ENCODE measurements around the gene LYRM4. TPM values are rescaled to one million over a fixed set of nuclear protein-coding genes. Genes with fewer than 3 reads are reported as not detected.

Gene LYRM4
- total and polyA plus RNA-seq, 2 donors (not counting 1 experiment from before 2014, with no cell fraction given), result 14.5 to 31.9 TPM

DNA sequence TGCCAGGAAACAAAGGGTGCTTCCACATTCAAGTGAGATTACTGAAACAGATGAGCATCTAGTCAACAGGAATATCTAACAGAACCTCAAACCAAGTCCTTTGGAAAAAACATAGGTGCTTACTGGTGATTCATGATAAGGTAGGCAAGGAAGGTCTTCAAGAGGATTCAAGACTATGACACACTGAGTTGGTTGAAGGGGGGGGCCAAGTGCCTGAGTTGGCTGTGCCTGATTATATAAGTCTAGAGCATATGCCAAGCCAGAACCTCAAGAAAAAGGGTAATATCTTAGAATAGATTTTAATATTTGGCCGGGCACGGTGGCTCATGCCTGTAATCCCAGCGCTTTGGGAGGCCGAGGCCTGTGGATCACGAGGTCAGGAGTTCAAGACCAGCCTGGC, 63.7 kb downstream of the LYRM4 start:
- Histone ChIP-seq H3K27me3 (ENCODE audit: control insufficient read depth, insufficient read depth, low read length) (no peaks in the 10 kb centered on the region), H3K27ac (ENCODE audit: insufficient read depth, low read length) (no peak overlapping the region), H3K4me2 (ENCODE audit: extremely low read depth, insufficient read depth, low read length) (no peak overlapping the region), H3K4me3 (replicated peaks in 1 of 4; ENCODE audit: control extremely low read depth in 1 of 4, insufficient read depth in 1 of 4, low read depth in 3 of 4, low read length in 4 of 4) (no peak overlapping the region), H4K20me1 (ENCODE audit: control insufficient read depth, extremely low read depth, insufficient read depth, low read length) (no peaks in the 10 kb centered on the region), H3K9me3 (ENCODE audit: control insufficient read depth, insufficient read depth, low read depth, low read length) (no peaks in the 10 kb centered on the region), H3K4me1 (ENCODE audit: control insufficient read depth, extremely low read depth, insufficient read depth, low read length) (no peaks in the 10 kb centered on the region), H3K79me2 (ENCODE audit: control insufficient read depth, insufficient read depth, low read length) (no peaks in the 10 kb centered on the region), H3K36me3 (ENCODE audit: control insufficient read depth, insufficient read depth, low read length) (no peaks in the 10 kb centered on the region), H3K9ac (ENCODE audit: insufficient read depth, low read length) (no peak overlapping the region), H2AFZ (ENCODE audit: low read length) (no peak overlapping the region)
- TF ChIP-seq, protein P1, sequence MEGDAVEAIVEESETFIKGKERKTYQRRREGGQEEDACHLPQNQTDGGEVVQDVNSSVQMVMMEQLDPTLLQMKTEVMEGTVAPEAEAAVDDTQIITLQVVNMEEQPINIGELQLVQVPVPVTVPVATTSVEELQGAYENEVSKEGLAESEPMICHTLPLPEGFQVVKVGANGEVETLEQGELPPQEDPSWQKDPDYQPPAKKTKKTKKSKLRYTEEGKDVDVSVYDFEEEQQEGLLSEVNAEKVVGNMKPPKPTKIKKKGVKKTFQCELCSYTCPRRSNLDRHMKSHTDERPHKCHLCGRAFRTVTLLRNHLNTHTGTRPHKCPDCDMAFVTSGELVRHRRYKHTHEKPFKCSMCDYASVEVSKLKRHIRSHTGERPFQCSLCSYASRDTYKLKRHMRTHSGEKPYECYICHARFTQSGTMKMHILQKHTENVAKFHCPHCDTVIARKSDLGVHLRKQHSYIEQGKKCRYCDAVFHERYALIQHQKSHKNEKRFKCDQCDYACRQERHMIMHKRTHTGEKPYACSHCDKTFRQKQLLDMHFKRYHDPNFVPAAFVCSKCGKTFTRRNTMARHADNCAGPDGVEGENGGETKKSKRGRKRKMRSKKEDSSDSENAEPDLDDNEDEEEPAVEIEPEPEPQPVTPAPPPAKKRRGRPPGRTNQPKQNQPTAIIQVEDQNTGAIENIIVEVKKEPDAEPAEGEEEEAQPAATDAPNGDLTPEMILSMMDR (conservative IDR thresholded peaks at IDR 0.05 in 1 of 2, IDR thresholded peaks at IDR 0.05 in 1 of 2; ENCODE audit: low read depth in 1 of 2, low read length in 2 of 2), result no peak
- TF ChIP-seq EZH2 (IDR thresholded peaks at IDR 0.05; ENCODE audit: low read length, missing control alignments), result no peak
- no peak for DNase-seq (ENCODE audit: low read depth in 2 of 2)

DNA sequence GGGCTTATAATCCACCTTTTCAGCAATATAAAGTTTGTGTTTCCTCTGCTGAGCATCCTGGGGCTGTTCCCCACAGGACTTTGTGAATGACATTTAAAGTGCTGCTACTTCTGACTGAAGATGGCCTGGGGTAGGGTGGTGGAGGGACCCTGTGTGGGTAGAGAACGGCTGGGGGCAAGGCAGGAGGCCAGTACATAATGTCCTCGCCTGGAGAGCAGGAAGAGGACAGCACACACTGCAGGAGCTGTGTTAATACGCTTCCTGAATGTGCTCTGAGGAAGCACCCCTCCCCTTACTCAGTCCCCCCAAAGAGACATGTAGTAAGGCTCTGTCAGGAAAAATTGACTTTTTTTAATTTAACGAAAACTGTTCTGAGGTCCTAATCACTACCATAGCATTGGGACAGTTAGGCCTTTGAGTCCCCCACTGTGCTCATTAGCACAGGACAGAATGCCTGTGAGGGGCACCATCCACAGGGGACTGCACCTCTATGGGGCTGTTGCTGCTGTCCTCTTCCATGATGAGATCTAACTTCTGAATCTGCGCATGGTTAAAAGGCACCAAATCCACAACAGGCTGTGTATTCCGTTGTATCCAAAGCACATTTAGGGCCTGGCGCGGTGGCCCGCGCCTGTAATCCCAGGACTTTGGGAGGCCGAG, 68.5 kb downstream of the LYRM4 start:
- H3K27me3 ChIP-seq (ENCODE audit: control insufficient read depth, insufficient read depth, low read length), result no peaks in the 10 kb centered on the region
- H3K36me3 ChIP-seq (ENCODE audit: control insufficient read depth, insufficient read depth, low read length), result no peaks in the 10 kb centered on the region
- no peaks in the 10 kb centered on the region for H4K20me1 ChIP-seq (ENCODE audit: control insufficient read depth, extremely low read depth, insufficient read depth, low read length)
- DNase-seq (ENCODE audit: low read depth in 2 of 2), result no peak
- no peak overlapping the region for H3K9ac ChIP-seq (ENCODE audit: insufficient read depth, low read length)
- H3K79me2 ChIP-seq (ENCODE audit: control insufficient read depth, insufficient read depth, low read length), result no peaks in the 10 kb centered on the region
- no peak overlapping the region for H2AFZ ChIP-seq (ENCODE audit: low read length)
- no peak overlapping the region for H3K4me2 ChIP-seq (ENCODE audit: extremely low read depth, insufficient read depth, low read length)
- no peak overlapping the region for H3K27ac ChIP-seq (ENCODE audit: insufficient read depth, low read length)
- TF ChIP-seq, protein P1 (conservative IDR thresholded peaks at IDR 0.05 in 1 of 2, IDR thresholded peaks at IDR 0.05 in 1 of 2; ENCODE audit: low read depth in 1 of 2, low read length in 2 of 2), result no peak
- no peak for TF ChIP-seq EZH2 (IDR thresholded peaks at IDR 0.05; ENCODE audit: low read length, missing control alignments)
- H3K9me3 ChIP-seq (ENCODE audit: control insufficient read depth, insufficient read depth, low read depth, low read length), result no peaks in the 10 kb centered on the region
- H3K4me1 ChIP-seq (ENCODE audit: control insufficient read depth, extremely low read depth, insufficient read depth, low read length), result peaks cover 4% of the 10 kb centered on the region
- no peak overlapping the region for H3K4me3 ChIP-seq (replicated peaks in 1 of 4; ENCODE audit: control extremely low read depth in 1 of 4, insufficient read depth in 1 of 4, low read depth in 3 of 4, low read length in 4 of 4)

DNA sequence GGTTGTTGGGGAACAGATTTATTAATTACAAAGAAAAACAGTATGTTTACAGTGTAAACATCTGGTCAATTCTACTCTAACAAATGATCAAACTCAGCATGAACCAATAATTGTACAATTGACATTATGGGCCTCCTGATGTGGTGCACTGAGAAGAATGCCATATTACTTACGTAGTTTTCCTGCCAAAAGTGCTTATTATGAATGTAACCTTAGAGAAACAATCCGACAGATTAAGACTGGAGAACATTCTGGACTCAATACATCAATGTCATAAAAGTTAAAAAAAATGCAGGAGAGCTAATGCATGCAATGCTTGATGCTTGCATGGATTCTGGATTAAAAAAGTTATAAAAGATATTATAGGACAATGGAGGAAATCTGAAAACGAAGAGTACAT, 69.0 kb downstream of the LYRM4 start:
- Histone ChIP-seq H3K4me2 (ENCODE audit: extremely low read depth, insufficient read depth, low read length) (no peak overlapping the region), H2AFZ (ENCODE audit: low read length) (no peak overlapping the region), H3K4me3 (replicated peaks in 1 of 4; ENCODE audit: control extremely low read depth in 1 of 4, insufficient read depth in 1 of 4, low read depth in 3 of 4, low read length in 4 of 4) (no peak overlapping the region), H3K79me2 (ENCODE audit: control insufficient read depth, insufficient read depth, low read length) (no peaks in the 10 kb centered on the region), H3K9me3 (ENCODE audit: control insufficient read depth, insufficient read depth, low read depth, low read length) (no peaks in the 10 kb centered on the region), H3K4me1 (ENCODE audit: control insufficient read depth, extremely low read depth, insufficient read depth, low read length) (peaks cover 4% of the 10 kb centered on the region), H3K9ac (ENCODE audit: insufficient read depth, low read length) (no peak overlapping the region), H4K20me1 (ENCODE audit: control insufficient read depth, extremely low read depth, insufficient read depth, low read length) (no peaks in the 10 kb centered on the region), H3K27ac (ENCODE audit: insufficient read depth, low read length) (no peak overlapping the region), H3K36me3 (ENCODE audit: control insufficient read depth, insufficient read depth, low read length) (no peaks in the 10 kb centered on the region), H3K27me3 (ENCODE audit: control insufficient read depth, insufficient read depth, low read length) (no peaks in the 10 kb centered on the region)
- DNase-seq (ENCODE audit: low read depth in 2 of 2), result no peak
- TF ChIP-seq, protein P1 (conservative IDR thresholded peaks at IDR 0.05 in 1 of 2, IDR thresholded peaks at IDR 0.05 in 1 of 2; ENCODE audit: low read depth in 1 of 2, low read length in 2 of 2), result no peak
- TF ChIP-seq EZH2 (IDR thresholded peaks at IDR 0.05; ENCODE audit: low read length, missing control alignments), result no peak
